Karpas-422 (cell line): ENCODE data around the gene POR. TPM values are rescaled to one million over a fixed set of nuclear protein-coding genes. Genes with fewer than 3 reads are reported as not detected.
A peak's percentile ranks its signal among the peaks of the same experiment; 100 is the strongest.

Experiments
- DNase-seq: peaks from one replicate; pipeline ENCODE4 v3.0.0-alpha.2; 2015
- H2AFZ ChIP-seq: fragments of 200-600 bp; sonication (generic); 2 replicates; pipeline ENCODE4 v1.6.1; 2014; ENCODE audit warnings: antibody characterized with exemption, low read length, mixed read lengths
- H3K27ac ChIP-seq: fragments of 200-600 bp; sonication (generic); 2 replicates; pipeline ENCODE4 v1.5.1; 2014; ENCODE audit warnings: mild to moderate bottlenecking, low read length, moderate library complexity
- H3K27me3 ChIP-seq: fragments of 200-600 bp; sonication (generic); 2 replicates; pipeline ENCODE4 v1.6.1; 2014; ENCODE audit warnings: low read length, mixed read lengths
- H3K36me3 ChIP-seq: fragments of 200-600 bp; sonication (generic); 2 replicates; pipeline ENCODE4 v1.6.1; 2014; ENCODE audit warnings: low read length, mixed read lengths; ENCODE audit not compliant: insufficient read depth
- H3K4me1 ChIP-seq: fragments of 200-600 bp; sonication (generic); 2 replicates; pipeline ENCODE4 v1.6.1; 2014; ENCODE audit warnings: mild to moderate bottlenecking, low read length, mixed read lengths
- H3K4me2 ChIP-seq: fragments of 200-600 bp; sonication (generic); 2 replicates; pipeline ENCODE4 v1.6.1; 2014; ENCODE audit warnings: low read length, low read depth, mild to moderate bottlenecking; ENCODE audit not compliant: poor library complexity, severe bottlenecking
- H3K4me3 ChIP-seq: fragments of 200-600 bp; sonication (generic); 2 replicates; pipeline ENCODE4 v1.5.1; 2014; ENCODE audit warnings: mild to moderate bottlenecking, antibody characterized with exemption, low read length, mixed read lengths
- H3K79me2 ChIP-seq: fragments of 200-600 bp; sonication (generic); 2 replicates; pipeline ENCODE4 v1.6.1; 2014; ENCODE audit warnings: mild to moderate bottlenecking, low read length, mixed read lengths
- H3K9ac ChIP-seq: fragments of 200-600 bp; sonication (generic); 2 replicates; pipeline ENCODE4 v1.6.0; 2014; ENCODE audit warnings: low read length
- H3K9me2 ChIP-seq: fragments of 200-600 bp; sonication (generic), shearing (Covaris generic); replicated peaks from 2 replicates; pipeline ENCODE4 v1.6.0; 2014; ENCODE audit warnings: mild to moderate bottlenecking, low read length, moderate library complexity; ENCODE audit not compliant: insufficient read depth
- H3K9me3 ChIP-seq: fragments of 300-700, 200-600 bp; sonication (generic); 2 replicates; pipeline ENCODE4 v1.6.1; 2014; ENCODE audit warnings: low read length, mixed read lengths
- H4K20me1 ChIP-seq: fragments of 200-600 bp; sonication (generic); 2 replicates; pipeline ENCODE4 v1.6.1; 2014; ENCODE audit warnings: mild to moderate bottlenecking, antibody characterized with exemption, low read length, low read depth; ENCODE audit not compliant: insufficient read depth
- total RNA-seq: library from RNA; depleted of rRNA; stranded (reverse); fragments of >200 nt; shearing (Covaris generic); gene quantifications from 2 replicates; pipeline ENCODE4 v1.2.3, GENCODE V29; 2014; ENCODE audit warnings: low replicate concordance; rRNA removed

The POR gene
- 19.8 and 38.9 TPM in 2 replicates for total RNA-seq

DNA sequence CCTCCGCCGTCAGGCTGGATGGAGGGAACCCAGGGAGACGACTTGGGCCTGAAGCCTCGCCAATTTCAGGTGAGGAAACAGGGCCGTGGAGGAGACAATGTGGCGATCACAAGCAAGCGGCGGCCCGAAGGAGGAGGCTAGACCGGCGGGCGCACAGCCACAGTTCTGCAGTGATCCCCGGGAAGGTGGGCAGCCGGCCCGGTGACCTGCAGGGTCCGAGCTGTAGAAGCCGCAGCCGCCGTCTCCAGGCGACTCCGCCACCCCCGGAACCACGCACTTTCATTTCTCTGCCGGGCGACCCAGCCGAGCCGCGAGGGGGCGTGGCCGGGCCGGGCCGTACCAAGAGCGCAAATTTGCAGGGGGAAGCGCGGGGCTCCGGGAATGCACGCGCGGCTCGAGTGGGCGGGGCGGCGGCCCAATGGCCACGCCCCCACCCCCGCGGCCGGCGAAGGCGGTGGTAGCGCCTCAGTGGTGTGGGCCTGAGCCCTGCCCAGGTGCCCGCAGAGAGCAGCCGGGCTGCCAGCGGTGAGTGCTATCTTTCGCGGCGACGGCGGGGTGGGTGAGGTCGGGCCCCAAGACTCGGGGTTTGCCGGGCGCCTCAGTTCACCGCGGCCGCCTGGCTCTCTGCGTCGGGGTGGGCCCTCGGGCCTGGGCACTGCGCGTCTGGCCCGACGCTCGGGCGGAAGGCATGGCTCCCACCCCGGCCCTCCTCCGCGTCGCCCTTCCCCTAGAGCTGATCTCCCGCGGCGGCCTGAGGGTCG, at the start of gene POR:
Gene POR, plus strand, starts transcription at position 501 of the 761 bp plus-strand sequence. CDS start 38,847 bp downstream, outside the sequence.
- no peak within 1 kb of the TSS for H3K27ac ChIP-seq
- peak within 1 kb of the TSS; percentile 96 for H3K4me2 ChIP-seq

GRCh38 chr7:75866114-75866488, 48.9 kb upstream of the POR start:
- H3K79me2 ChIP-seq, result no peaks in the 10 kb centered on the region
- H3K4me2 ChIP-seq, result no peak overlapping the region
- no peaks in the 10 kb centered on the region for H3K27me3 ChIP-seq

More for the DNA sequence above, at the start of gene POR:
- H3K9me3 ChIP-seq, result no peaks in the 10 kb centered on the region
- H3K36me3 ChIP-seq, result no peaks in the 10 kb centered on the region
- peaks cover 15% of the 10 kb centered on the region; the same call in 1 of the 2 replicates for H3K79me2 ChIP-seq
- H3K27me3 ChIP-seq, result no peaks in the 10 kb centered on the region
- H3K9ac ChIP-seq, result peak within 1 kb of the TSS; percentile 88
- peaks cover 21% of the 10 kb centered on the region for H3K4me1 ChIP-seq
- H3K9me2 ChIP-seq, result no peaks in the 10 kb centered on the region
- no peaks in the 10 kb centered on the region for H4K20me1 ChIP-seq
- H3K4me3 ChIP-seq, result peak within 1 kb of the TSS; percentile 84
- peak; percentile 97 for DNase-seq
- peak within 1 kb of the TSS; percentile 95 for H2AFZ ChIP-seq

DNA sequence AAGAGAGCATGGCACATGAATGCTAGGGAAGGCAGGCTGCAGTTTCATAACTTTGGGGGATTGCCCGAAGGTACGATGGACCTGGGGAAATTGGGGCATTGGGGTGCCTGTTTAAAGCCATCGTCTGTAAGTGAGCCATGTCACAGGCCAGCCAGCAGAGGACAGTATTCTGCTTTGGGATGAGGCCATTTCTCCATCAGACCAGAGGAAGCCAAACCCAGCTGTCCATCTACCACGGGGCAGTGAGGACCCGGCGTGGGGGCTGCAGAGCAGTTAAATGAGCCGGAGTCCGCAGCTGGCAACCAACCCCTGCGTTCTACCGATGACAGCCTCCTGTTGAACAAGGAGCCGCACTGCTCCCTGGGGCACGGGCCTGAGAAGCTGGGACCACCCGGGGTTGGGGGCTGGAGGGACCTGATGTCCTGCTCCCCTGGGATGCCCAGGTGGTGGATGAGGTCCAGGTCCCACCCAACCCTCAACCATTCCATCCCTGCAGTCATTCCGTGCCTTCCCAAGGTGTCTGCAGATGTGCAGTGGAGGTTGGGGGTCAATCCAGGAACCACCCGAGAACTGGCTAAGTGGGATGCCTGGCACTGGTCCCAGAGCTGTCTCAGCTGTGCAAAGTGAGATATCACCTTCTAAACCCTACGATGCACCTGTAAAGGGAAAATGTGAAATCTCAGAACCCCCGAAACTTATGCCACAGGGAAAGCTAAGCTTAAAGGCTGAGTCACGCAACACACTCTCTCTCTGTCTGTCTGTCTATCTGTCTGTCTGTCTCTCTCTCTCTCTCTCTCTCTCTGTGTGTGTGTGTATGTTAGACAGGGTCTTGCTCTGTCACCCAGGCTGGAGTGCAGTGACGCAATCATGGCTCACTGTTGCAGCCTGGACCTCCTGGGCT, 48.2 kb upstream of the POR start:
- H3K27me3 ChIP-seq, result no peaks in the 10 kb centered on the region

More at GRCh38 chr7:75866114-75866488, 48.9 kb upstream of the POR start:
- H3K9ac ChIP-seq, result no peak overlapping the region
- no peaks in the 10 kb centered on the region for H3K9me2 ChIP-seq
- H2AFZ ChIP-seq, result no peak overlapping the region
- H3K27ac ChIP-seq, result no peak overlapping the region
- H4K20me1 ChIP-seq, result no peaks in the 10 kb centered on the region
- H3K4me1 ChIP-seq, result no peaks in the 10 kb centered on the region
- no peaks in the 10 kb centered on the region for H3K36me3 ChIP-seq
- no peaks in the 10 kb centered on the region for H3K9me3 ChIP-seq
- no peak overlapping the region for H3K4me3 ChIP-seq
- DNase-seq, result peak; percentile 27

GRCh38 chr7:75867390-75867717, 47.6 kb upstream of the POR start:
- Histone ChIP-seq H3K9me3 (no peaks in the 10 kb centered on the region), H3K9ac (no peak overlapping the region), H2AFZ (no peak overlapping the region), H3K27me3 (no peaks in the 10 kb centered on the region), H3K9me2 (no peaks in the 10 kb centered on the region), H3K27ac (no peak overlapping the region), H3K4me2 (no peak overlapping the region), H4K20me1 (no peaks in the 10 kb centered on the region), H3K36me3 (no peaks in the 10 kb centered on the region), H3K4me1 (no peaks in the 10 kb centered on the region), H3K4me3 (no peak overlapping the region), H3K79me2 (no peaks in the 10 kb centered on the region)
- no peak for DNase-seq

More for the DNA sequence above, 48.2 kb upstream of the POR start:
- Histone ChIP-seq H3K27ac (no peak overlapping the region), H3K9me2 (no peaks in the 10 kb centered on the region), H2AFZ (no peak overlapping the region), H3K4me2 (no peak overlapping the region), H3K9me3 (no peaks in the 10 kb centered on the region), H3K9ac (no peak overlapping the region), H3K36me3 (no peaks in the 10 kb centered on the region), H3K79me2 (no peaks in the 10 kb centered on the region), H4K20me1 (no peaks in the 10 kb centered on the region), H3K4me1 (no peaks in the 10 kb centered on the region), H3K4me3 (no peak overlapping the region)
- DNase-seq, result peak; percentile 80

GRCh38 chr7:75868153-75868552, 46.8 kb upstream of the POR start:
- no peaks in the 10 kb centered on the region for H3K79me2 ChIP-seq
- no peaks in the 10 kb centered on the region for H3K27me3 ChIP-seq

GRCh38 chr7:75869776-75870379, 45.1 kb upstream of the POR start:
- no peak overlapping the region for H3K27ac ChIP-seq
- H3K79me2 ChIP-seq, result no peaks in the 10 kb centered on the region
- no peaks in the 10 kb centered on the region for H4K20me1 ChIP-seq
- H3K36me3 ChIP-seq, result no peaks in the 10 kb centered on the region
- no peaks in the 10 kb centered on the region for H3K4me1 ChIP-seq
- DNase-seq, result no peak
- no peaks in the 10 kb centered on the region for H3K9me3 ChIP-seq
- H2AFZ ChIP-seq, result no peak overlapping the region
- no peaks in the 10 kb centered on the region for H3K27me3 ChIP-seq
- no peaks in the 10 kb centered on the region for H3K9me2 ChIP-seq
- no peak overlapping the region for H3K4me2 ChIP-seq
- H3K9ac ChIP-seq, result no peak overlapping the region
- no peak overlapping the region for H3K4me3 ChIP-seq

More at GRCh38 chr7:75868153-75868552, 46.8 kb upstream of the POR start:
- no peak for DNase-seq
- H3K9ac ChIP-seq, result no peak overlapping the region
- H3K36me3 ChIP-seq, result no peaks in the 10 kb centered on the region
- no peak overlapping the region for H3K27ac ChIP-seq
- no peak overlapping the region for H3K4me2 ChIP-seq
- no peaks in the 10 kb centered on the region for H3K9me2 ChIP-seq
- H3K4me1 ChIP-seq, result no peaks in the 10 kb centered on the region
- no peaks in the 10 kb centered on the region for H4K20me1 ChIP-seq
- H3K9me3 ChIP-seq, result no peaks in the 10 kb centered on the region
- no peak overlapping the region for H2AFZ ChIP-seq
- H3K4me3 ChIP-seq, result no peak overlapping the region

- no peak overlapping the region for H3K4me3 ChIP-seq
- H2AFZ ChIP-seq, result no peak overlapping the region
- H3K27ac ChIP-seq, result no peak overlapping the region
- H3K79me2 ChIP-seq, result no peaks in the 10 kb centered on the region
- H3K27me3 ChIP-seq, result no peaks in the 10 kb centered on the region
- H3K4me2 ChIP-seq, result no peak overlapping the region
- H3K9ac ChIP-seq, result no peak overlapping the region
- H3K9me2 ChIP-seq, result no peaks in the 10 kb centered on the region
- peak; percentile 15 for DNase-seq
- H3K36me3 ChIP-seq, result no peaks in the 10 kb centered on the region
- H3K9me3 ChIP-seq, result no peaks in the 10 kb centered on the region
- no peaks in the 10 kb centered on the region for H4K20me1 ChIP-seq
- no peaks in the 10 kb centered on the region for H3K4me1 ChIP-seq
Measured at GRCh38 chr7:75870557-75871161, 44.3 kb upstream of the POR start.
